ENCODE measurements around the gene SH2B2.
"Not testable (repeated sequence)": the region's sequence is repeated elsewhere in the genome, so short reads cannot be mapped to it uniquely, and the experiment has no call there.

DNA sequence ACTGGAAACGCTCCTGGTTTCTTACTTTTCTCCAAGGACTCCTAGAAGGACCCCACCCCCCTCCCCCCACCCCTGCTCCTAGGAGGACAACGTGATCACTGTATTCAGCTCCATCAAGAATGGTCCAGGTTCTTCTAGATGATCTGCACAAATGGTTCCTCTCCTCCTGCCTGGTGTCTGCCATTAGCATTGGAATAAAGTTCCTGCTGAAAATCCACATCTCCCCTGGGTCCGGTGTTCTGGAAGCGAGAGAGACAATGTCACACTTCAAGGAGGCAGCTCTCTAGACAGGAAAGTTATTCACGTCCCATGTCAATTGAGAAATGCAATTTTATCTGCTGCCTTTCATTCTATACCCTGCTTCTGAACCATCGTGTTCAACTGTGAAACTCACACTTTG, 60.3 kb downstream of the SH2B2 start:
- TF ChIP-seq POLR2AphosphoS5 (IDR thresholded peaks at IDR 0.05; ENCODE audit: insufficient read depth in 1 of 2, low read depth in 1 of 2); POLR2A (IDR thresholded peaks at IDR 0.05): not testable (repeated sequence)
- TF ChIP-seq, protein P1, sequence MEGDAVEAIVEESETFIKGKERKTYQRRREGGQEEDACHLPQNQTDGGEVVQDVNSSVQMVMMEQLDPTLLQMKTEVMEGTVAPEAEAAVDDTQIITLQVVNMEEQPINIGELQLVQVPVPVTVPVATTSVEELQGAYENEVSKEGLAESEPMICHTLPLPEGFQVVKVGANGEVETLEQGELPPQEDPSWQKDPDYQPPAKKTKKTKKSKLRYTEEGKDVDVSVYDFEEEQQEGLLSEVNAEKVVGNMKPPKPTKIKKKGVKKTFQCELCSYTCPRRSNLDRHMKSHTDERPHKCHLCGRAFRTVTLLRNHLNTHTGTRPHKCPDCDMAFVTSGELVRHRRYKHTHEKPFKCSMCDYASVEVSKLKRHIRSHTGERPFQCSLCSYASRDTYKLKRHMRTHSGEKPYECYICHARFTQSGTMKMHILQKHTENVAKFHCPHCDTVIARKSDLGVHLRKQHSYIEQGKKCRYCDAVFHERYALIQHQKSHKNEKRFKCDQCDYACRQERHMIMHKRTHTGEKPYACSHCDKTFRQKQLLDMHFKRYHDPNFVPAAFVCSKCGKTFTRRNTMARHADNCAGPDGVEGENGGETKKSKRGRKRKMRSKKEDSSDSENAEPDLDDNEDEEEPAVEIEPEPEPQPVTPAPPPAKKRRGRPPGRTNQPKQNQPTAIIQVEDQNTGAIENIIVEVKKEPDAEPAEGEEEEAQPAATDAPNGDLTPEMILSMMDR (IDR thresholded peaks at IDR 0.05): not testable (repeated sequence)
